Measurements from ENCODE around the gene FN3KRP.

The FN3KRP gene

GRCh38 chr17:82689077-82689476 lies 27.4 kb upstream of the FN3KRP start:
- no peak for TF ChIP-seq CTCF (conservative IDR thresholded peaks at IDR 0.05; ENCODE audit: low read depth, low read length)
- no peak for DNase-seq (ENCODE audit: low read depth)
- no peak overlapping the region for H3K4me3 ChIP-seq (ENCODE audit: low read depth, low read length)

DNA sequence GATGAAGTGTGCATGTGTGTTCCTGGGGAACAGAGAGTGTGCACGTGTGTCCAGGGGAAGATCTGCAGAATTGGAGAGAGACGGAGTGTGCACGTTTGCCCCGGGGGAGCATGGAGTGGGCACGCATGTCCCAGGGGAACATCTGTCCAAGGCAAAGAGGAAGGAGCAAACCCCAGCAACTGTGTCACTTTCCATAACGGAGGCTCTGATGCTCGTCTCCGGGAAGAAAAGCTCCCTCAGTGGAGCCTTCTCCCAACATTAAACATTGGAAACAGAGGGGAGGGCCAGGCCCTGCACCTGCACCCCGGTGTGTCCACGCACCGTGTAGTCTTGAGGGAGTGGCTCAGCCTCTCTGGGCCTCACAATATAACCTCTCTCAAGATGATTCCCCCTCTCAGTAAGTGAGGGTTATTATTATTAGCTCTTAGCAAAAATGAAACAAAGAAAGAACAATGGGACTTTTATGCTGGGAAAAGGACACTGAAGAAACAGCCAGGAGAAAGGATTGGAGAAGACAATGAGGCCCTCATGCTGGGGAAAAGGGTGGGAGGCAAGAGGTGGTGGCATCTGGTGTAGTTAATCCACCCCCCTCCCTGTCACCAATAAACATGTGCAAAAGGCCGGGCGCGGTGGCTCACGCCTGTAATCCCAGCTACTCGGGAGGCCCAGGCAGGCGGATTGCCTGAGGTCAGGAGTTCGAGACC lies 25.6 kb upstream of the FN3KRP start:
- H3K4me3 ChIP-seq (ENCODE audit: low read depth, low read length): no peak overlapping the region
- DNase-seq (ENCODE audit: low read depth): no peak
- TF ChIP-seq CTCF (conservative IDR thresholded peaks at IDR 0.05; ENCODE audit: low read depth, low read length): no peak

- H3K4me3 ChIP-seq (ENCODE audit: low read depth, low read length): no peak overlapping the region
- DNase-seq (ENCODE audit: low read depth): no peak
- TF ChIP-seq CTCF (conservative IDR thresholded peaks at IDR 0.05; ENCODE audit: low read depth, low read length): no peak
These were observed 24.8 kb upstream of the FN3KRP start for GRCh38 chr17:82691714-82692113.

GRCh38 chr17:82692268-82692667 lies 24.2 kb upstream of the FN3KRP start:
- H3K4me3 ChIP-seq (ENCODE audit: low read depth, low read length): no peak overlapping the region
- no peak for TF ChIP-seq CTCF (conservative IDR thresholded peaks at IDR 0.05; ENCODE audit: low read depth, low read length)

DNA sequence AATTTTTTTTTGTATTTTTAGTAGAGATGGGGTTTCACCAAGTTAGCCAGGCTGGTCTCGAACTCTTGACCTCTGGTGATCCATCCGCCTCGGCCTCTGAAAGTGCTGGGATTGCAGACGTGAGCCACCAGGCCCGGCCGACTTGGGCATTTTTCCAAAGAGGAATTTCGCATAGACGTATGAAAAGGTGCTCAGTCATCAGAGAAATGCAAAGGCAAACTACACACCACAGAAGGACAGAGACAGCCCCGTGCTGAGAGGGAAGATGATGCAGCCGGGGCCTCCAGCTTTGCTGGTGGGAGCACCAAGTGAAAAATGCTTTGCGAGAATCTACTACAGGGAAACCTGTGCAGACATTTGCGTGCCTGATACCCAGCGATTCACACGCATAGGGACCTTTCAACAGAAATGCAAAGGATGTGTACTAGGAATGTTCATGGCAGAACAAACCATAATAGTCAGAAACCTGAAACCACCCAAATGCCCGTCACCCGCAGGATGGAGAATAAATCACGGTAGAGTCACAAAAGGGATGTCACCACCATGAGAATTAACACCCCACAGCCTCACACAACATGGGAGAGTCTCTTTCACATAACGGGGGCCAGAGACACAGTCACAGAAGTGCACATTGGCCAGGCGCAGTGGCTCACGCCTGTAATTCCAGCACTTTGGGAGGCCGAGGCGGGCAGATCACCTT lies 23.2 kb upstream of the FN3KRP start:
- TF ChIP-seq CTCF (conservative IDR thresholded peaks at IDR 0.05; ENCODE audit: low read depth, low read length): no peak
- H3K4me3 ChIP-seq (ENCODE audit: low read depth, low read length): no peak overlapping the region
- no peak for DNase-seq (ENCODE audit: low read depth)

More at GRCh38 chr17:82692268-82692667, 24.2 kb upstream of the FN3KRP start:
- DNase-seq (ENCODE audit: low read depth): no peak

DNA sequence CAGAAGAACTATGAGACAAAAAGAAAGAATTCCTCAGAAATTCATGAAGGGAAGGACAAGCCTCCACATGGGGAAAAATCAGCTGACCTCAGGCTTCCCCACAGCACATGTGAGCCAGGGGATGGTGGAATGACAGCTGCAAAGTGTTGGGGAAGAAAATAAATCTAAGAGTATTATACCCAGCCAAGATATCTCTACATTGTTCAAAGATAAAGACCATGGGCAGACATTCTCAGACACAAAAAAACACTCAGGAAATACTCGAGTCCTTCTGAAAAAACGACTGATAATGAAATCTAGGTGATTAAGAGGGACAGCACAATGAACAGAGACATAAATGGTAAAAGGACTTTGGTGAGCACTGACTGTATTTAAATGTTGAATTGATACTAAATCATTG lies 21.9 kb upstream of the FN3KRP start:
- H3K4me3 ChIP-seq (ENCODE audit: low read depth, low read length): no peak overlapping the region
- DNase-seq (ENCODE audit: low read depth): no peak
- TF ChIP-seq CTCF (conservative IDR thresholded peaks at IDR 0.05; ENCODE audit: low read depth, low read length): no peak

- no peak overlapping the region for H3K4me3 ChIP-seq (ENCODE audit: low read depth, low read length)
- no peak for TF ChIP-seq CTCF (conservative IDR thresholded peaks at IDR 0.05; ENCODE audit: low read depth, low read length)
- no peak for DNase-seq (ENCODE audit: low read depth)
These were observed 20.2 kb upstream of the FN3KRP start for GRCh38 chr17:82696259-82696658.
